Fibroblast of skin of left biceps (primary cell): Measurements from ENCODE around the gene NF1.
"Not testable (repeated sequence)": the region's sequence is repeated elsewhere in the genome, so short reads cannot be mapped to it uniquely, and the experiment has no call there.

Source experiments
- DNase-seq, 2 experiments: peaks; one replicate each; pipeline ENCODE4 v3.0.0-alpha.2; 2013; ENCODE audit warnings: low read depth in 2 of 2

NF1 gene

GRCh38 chr17:31078290-31078689 is 16.5 kb upstream of the NF1 start:
- no peak for DNase-seq

- no peak for DNase-seq
These were observed 15.0 kb upstream of the NF1 start for GRCh38 chr17:31079731-31080130.

DNA sequence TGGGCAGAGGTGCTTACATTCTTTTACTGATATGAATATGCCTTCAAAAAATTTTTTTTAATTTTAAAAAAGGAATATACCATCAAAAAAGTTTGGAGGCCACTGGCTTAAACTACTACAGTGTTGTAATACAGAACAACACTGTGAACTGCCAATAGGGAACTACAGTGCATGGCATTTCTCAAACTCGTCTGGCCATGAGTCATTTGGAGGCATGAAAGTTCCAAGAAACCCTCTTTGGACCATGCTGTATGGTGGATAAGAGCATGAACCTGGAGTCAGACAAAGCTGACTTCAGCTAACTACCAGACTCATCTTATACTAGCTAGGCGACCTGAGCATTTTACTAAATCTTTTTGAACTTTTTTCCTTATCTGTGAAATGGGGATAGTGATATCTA is 9.2 kb upstream of the NF1 start:
- DNase-seq = no peak

GRCh38 chr17:31089471-31089870 is 5.3 kb upstream of the NF1 start:
- DNase-seq = no peak

DNA sequence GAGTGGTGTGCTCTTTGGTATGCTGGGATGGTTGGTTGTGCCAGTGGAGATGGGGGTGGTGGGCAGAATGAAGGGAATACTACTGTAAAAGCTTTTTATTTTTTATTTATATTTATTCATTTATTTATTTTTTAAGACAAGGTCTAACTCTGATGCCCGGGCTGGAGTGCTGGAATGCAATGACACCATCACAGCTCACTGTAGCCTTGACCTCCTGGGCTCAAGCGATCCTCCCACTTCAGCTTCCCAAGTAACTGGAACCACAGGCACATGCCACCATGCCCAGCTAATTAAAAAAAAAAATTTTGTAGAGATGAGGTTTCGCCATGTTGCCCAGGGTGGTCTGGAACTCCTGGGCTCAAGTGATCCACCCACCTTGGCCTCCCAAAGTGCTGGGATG is 4.1 kb upstream of the NF1 start:
- not testable (repeated sequence) for DNase-seq

DNA sequence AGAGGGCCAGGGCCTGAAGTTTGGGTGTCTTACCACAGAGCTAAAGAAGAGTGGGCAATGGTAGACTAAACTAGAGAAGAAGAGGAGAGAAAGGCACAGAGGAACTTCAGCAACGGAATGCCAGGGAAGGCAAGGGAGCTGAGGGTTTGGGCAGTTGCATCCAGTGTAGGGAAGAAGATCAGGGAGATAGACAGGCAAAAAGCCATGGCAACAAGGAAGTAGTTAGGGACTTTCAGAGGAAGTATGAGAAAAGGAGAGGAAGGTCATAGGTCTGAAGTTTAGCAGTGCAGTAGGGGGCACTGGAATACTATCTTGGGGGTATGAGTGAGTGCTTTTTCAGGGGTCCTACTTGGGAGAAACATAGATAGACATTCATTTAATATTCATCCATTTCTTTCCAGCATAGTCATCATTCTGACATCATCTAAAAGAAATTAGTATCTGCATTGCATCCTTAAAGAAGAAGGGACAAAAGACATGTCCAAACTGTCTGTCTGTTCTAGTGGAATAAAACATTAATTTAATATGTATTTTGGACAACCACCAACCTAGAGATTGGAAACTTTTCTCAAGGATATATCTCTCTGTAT is 2.2 kb upstream of the NF1 start:
- DNase-seq = no peak

- DNase-seq = no peak
These were observed 744 bp upstream of the NF1 start for GRCh38 chr17:31093866-31094599.

GRCh38 chr17:31095236-31096105 is 694 bp downstream of the NF1 start:
- no peak for DNase-seq

- DNase-seq = no peak
These were observed 1.3 kb downstream of the NF1 start for GRCh38 chr17:31096106-31096436.

- no peak for DNase-seq
These were observed 4.2 kb downstream of the NF1 start for GRCh38 chr17:31099016-31099415.

DNA sequence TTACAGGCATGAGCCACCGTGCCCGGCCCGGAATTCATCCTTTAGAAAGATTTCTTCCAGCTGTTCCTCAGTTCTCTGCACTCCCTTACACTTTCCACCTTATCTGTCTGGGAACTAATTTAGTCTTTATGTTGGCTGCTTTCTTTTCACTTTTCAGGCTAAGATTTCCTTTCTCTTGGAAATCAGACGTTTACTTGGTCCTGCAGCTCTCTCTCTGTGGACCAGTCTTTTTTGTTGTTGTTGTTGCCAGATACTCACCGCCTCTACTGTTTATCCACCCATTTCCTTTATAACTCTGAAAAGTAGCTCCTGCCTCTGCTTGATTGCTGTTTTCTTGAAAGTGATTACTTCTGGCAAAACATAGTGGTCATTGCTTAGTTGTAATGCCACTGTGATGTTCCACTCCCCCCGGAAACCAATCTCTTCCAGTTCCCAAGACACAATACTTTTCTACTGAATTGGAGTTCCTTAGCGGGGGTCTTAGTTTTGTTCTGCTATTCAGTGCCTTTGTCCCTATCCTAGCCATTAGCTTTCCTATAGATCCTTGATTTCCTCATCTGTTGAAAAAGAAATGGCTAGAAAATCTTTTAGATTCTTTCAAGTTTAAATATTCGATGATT is 6.2 kb downstream of the NF1 start:
- no peak for DNase-seq

DNA sequence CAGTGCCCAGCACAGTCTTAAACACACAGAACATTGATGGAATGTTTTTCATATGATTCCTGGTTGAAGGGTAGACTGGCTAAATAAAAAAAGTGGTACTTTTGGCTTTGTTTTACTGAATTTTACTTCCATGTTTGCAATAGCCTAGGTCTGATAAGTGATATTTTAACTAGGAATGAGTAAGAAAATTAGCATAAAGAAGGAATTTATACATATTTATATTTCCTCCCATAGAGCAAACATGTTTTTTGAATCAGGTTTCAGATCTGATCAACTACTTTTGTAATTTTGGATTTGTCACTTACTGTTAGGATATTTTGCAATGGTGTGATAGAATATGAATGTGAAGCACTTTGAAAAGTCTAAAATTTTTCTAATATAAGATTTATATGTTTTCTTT is 7.2 kb downstream of the NF1 start:
- DNase-seq = no peak

- no peak for DNase-seq
These were observed 11.2 kb downstream of the NF1 start for GRCh38 chr17:31105991-31106390.

- DNase-seq = no peak
These were observed 16.4 kb downstream of the NF1 start for GRCh38 chr17:31111183-31111582.

- DNase-seq = no peak
These were observed 17.4 kb downstream of the NF1 start for GRCh38 chr17:31112001-31112661.

DNA sequence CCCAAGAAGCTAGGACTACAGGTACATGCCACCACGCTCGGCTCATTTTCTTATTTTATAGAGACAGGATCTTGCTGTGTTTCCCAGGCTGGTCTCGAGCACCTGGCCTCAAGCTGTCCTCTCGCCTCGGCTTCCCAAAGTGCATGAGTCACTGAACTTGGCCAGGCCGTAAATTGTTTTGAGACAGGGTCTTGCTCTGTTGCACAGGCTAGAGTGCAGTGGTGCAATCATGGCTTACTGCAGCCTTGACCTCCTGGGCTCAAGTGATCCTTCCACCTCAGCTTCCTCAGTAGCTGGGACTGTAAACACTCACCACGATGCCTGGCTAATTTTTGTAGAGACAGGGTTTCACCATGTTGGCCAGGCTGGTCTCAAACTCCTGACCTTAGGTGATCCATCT is 18.6 kb downstream of the NF1 start:
- not testable (repeated sequence) for DNase-seq

- DNase-seq = no peak
These were observed 19.2 kb downstream of the NF1 start for GRCh38 chr17:31113939-31114338.

DNA sequence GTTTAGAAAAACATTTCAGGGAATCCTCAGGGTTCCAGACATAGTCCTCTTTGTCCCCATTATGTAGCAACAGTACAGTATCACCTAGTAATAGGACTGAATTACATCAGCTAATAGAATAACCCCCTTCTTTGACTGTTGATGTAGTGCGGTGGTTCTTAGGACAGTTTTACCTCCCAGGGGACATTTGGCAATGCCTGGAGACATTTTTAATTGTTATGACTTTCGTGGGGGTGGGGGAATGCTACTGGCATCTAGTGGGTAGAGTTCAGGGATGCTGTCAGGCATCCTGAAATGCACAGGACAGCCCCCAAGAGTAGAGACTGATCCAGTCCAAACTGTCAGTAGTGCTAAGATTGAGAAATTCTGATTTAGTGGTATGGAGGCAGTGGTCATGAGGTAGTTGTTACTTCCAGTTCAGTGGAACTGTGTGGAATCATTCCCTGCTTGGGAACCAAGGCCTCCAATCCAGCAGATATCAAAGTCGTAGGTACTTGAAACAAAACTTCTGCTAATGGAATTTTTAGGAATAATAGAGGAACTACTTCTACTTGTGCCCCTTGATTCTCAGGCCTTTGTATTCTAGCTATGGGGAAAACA is 20.3 kb downstream of the NF1 start:
- DNase-seq = no peak

DNA sequence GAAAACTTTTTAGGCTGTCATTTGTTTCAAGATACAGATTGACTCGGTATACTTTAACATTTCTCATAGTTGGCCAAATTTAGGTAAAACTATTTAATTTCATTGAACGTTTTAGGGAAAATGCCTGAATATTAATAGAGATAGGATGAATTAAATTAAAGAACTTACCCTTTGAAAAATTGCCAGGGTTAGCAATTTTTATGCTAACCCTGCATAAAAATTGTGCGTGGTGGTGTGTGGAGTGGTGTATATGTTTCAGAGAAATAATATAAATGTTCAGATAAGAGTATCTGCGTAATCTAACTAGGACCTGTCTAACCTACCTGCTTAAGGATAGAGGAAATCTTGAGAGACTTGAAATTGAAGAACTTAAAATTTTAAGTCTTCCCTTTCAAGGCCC is 21.4 kb downstream of the NF1 start:
- no peak for DNase-seq

GRCh38 chr17:31122746-31123145 is 28.0 kb downstream of the NF1 start:
- DNase-seq = no peak

DNA sequence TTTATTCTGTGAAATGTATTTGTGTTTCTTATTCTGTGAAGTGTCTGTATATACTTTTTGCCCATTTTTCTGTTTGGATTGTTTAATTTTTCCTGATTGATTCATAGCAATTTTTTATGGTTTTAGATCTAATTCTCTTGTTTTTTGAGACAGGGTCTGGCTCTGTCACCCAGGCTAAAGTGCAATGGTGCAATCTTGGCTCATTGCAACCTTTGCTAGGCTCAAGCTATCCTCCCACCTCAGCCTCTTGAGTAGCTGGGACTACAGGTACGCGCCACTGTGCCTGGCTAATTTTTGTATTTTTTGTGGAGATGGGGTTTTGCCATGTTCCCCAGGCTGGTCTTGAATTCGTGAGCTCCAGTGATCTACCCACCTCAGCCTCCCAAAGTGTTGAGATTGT is 31.5 kb downstream of the NF1 start:
- DNase-seq = no peak

GRCh38 chr17:31128241-31128640 is 33.5 kb downstream of the NF1 start:
- no peak for DNase-seq
